Transverse colon (tissue), 4 donors: ENCODE data around the gene PYROXD2. TPM values are rescaled to one million over a fixed set of nuclear protein-coding genes. Genes with fewer than 3 reads are reported as not detected.

Source experiments
- DNase-seq: peaks from one replicate; pipeline ENCODE4 v3.0.0-alpha.2; 2019
- H3K27ac ChIP-seq, 4 donors: fragments of 200-600 bp; sonication (generic); 2 replicates each; pipeline ENCODE4 v1.5.1; 2016 to 2018; ENCODE audit warnings: inconsistent platforms in 4 of 4
- H3K27me3 ChIP-seq: fragments of 200-600 bp; sonication (generic); 2 replicates; pipeline ENCODE4 v1.5.1; 2017; ENCODE audit warnings: inconsistent platforms
- H3K36me3 ChIP-seq, 4 donors: fragments of 200-600 bp; sonication (generic); 2 replicates each; pipeline ENCODE4 v1.5.1; 2017 to 2019; ENCODE audit warnings: inconsistent platforms in 4 of 4
- H3K4me1 ChIP-seq, 4 donors: fragments of 200-600 bp; sonication (generic); 2 replicates each; pipeline ENCODE4 v1.5.1; 2017 to 2020; ENCODE audit warnings: inconsistent platforms in 4 of 4
- H3K4me3 ChIP-seq, 4 donors: fragments of 200-600 bp; sonication (generic); 1 replicate in 1 of 4; 2 replicates in 3 of 4; pipeline versions ENCODE4 v1.5.1 to v1.6.1; 2017 to 2019; ENCODE audit warnings: inconsistent platforms in 4 of 4
- H3K9me3 ChIP-seq, 2 donors: fragments of 200-600 bp; sonication (generic); 2 replicates each; pipeline ENCODE4 v1.5.1; 2017 to 2019; ENCODE audit warnings: inconsistent platforms in 2 of 2
- EP300 ChIP-seq: sonication (generic); formaldehyde crosslinking; IDR thresholded peaks from one replicate; pipeline ENCODE4 v1.6.1; 2017; ENCODE audit warnings: antibody characterized with exemption, low read depth
- POLR2A ChIP-seq: fragments of 450-650 bp; IDR thresholded peaks from one replicate; pipeline ENCODE4 v1.6.1; 2016; ENCODE audit warnings: antibody characterized with exemption, mild to moderate bottlenecking, moderate library complexity
- POLR2AphosphoS5 ChIP-seq, 3 donors: sonication (generic); formaldehyde crosslinking; IDR thresholded peaks; one replicate each; pipeline ENCODE4 v1.6.1; 2016; ENCODE audit warnings: antibody characterized with exemption in 3 of 3
- WGBS, 2 donors: methylation state at CpG; one replicate each; pipeline ENCODE4 v1.1.5; 2018; ENCODE audit warnings: low coverage in 1 of 2; 5-methylcytosine and 5-hydroxymethylcytosine counted together
- in situ Hi-C, 4 donors: fragments of 200-750 bp; cut with MboI; loops; one replicate each; pipeline versions ENCODE4 v1.15.0 to v1.15.1; 2017; ENCODE audit warnings: low sequenced_read_pairs in 3 of 4, low pct_ligation_motif_present in 1 of 4, low pct_unique_long_range_greater_than_20kb in 1 of 4
- intact Hi-C: fragments of 100-400 bp; cut with DNase I; formaldehyde crosslinking; loops from one replicate; pipeline ENCODE4 v1.15.1; 2023; ENCODE audit warnings: low total_unique reads
- total RNA-seq, 4 donors: library from RNA; depleted of rRNA; stranded (reverse); fragments of >200 nt; gene quantifications; one replicate each; pipeline ENCODE4 v1.1.0, GENCODE V29; 2016
- TF ChIP-seq, protein P1 (sequence below), 5 experiments: fragments of 200-600 bp in 3 of 5; fragments of 450-650 bp in 2 of 5; sonication (generic) in 3 of 5; IDR thresholded peaks; 1 replicate in 2 of 5; 2 replicates in 3 of 5; pipeline ENCODE4 v1.5.1; 2016 to 2017; ENCODE audit warnings: antibody characterized with exemption in 5 of 5, inconsistent platforms in 3 of 5, mild to moderate bottlenecking in 2 of 5, moderate library complexity in 1 of 5

PYROXD2 gene
- total RNA-seq, 4 donors from 2014 or later, result 3.0 to 14.9 (median 8.4) TPM

DNA sequence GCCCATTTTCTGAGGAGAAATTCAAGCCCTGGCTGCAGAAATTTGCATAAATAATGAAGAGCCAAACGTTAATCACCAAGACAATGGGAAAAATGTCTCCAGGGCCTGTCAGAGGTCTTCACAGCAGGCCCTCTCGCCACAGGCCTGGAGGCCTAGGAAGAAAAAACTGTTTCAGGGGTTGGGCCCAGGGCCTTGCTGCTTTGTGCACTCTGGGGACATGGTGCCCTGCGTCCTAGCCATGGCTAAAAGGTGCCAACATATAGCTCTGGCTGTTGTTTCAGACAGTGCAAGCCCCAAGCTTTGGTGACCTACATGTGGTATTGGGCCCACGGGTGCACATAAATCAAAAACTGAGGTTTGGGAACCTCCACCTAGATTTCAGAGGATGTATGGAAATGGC, 23.7 kb upstream of the PYROXD2 start:
- TF ChIP-seq EP300 (no peak), POLR2A (no peak), POLR2AphosphoS5 (IDR thresholded peaks at IDR 0.05) (no peak)
- TF ChIP-seq, protein P1, sequence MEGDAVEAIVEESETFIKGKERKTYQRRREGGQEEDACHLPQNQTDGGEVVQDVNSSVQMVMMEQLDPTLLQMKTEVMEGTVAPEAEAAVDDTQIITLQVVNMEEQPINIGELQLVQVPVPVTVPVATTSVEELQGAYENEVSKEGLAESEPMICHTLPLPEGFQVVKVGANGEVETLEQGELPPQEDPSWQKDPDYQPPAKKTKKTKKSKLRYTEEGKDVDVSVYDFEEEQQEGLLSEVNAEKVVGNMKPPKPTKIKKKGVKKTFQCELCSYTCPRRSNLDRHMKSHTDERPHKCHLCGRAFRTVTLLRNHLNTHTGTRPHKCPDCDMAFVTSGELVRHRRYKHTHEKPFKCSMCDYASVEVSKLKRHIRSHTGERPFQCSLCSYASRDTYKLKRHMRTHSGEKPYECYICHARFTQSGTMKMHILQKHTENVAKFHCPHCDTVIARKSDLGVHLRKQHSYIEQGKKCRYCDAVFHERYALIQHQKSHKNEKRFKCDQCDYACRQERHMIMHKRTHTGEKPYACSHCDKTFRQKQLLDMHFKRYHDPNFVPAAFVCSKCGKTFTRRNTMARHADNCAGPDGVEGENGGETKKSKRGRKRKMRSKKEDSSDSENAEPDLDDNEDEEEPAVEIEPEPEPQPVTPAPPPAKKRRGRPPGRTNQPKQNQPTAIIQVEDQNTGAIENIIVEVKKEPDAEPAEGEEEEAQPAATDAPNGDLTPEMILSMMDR (IDR thresholded peaks at IDR 0.05), result no peak
- Histone ChIP-seq H3K27ac (no peak overlapping the region), H3K9me3 (no peaks in the 10 kb centered on the region), H3K27me3 (no peaks in the 10 kb centered on the region), H3K36me3 (peaks cover 0 to 36% (median 17%) of the 10 kb centered on the region in 4 donors), H3K4me1 (no peaks in the 10 kb centered on the region), H3K4me3 (no peak overlapping the region)
- intact Hi-C loops, result no loop called here
- WGBS, 2 donors, result 92 to 100% methylated on average over 2 to 4 of the region's 4 CpGs
- in situ Hi-C loops, result no loop called here
- DNase-seq, result no peak

DNA sequence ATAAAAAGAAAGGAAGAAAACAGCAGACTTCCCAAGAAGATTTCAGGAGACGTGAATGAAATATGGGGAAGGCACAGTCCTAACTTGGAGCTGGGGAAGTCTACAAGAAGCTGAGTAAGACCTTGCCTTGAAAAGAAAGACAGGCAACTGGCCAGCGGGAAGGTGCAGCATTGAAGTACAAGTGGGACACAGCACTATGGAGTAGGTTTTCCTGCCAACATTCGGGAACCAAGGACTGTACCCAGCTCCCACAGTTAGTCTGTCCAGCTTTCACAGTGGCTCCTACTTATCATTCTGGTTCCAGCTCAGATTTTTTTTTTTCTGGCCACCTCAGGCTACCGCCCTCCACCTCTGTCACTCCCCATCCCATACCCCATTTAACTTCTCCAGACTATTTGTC, 21.7 kb upstream of the PYROXD2 start:
- 91 to 94% methylated on average over 2 to 4 of the region's 4 CpGs for WGBS, 2 donors

DNA sequence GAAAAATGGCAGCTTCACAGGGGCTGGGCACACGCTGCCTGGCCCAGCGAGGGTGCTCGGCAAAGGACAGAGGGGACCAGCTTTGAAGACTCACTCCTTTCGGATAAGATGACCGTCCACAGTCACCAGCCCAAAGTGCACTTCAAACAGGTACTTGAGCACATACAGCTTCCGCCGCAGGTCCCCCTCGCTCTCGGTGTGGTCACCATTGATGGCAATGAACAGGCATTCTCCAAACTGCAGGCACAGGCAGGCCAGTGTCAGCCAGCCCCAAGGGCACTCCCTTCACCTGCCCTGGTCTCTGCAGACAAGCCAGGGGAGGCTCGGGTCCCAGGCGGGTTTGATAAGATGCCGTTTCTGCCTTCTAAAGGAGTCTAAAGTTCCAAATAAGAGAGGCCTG, 20.2 kb upstream of the PYROXD2 start:
- Histone ChIP-seq H3K4me1 (no peaks in the 10 kb centered on the region), H3K36me3 (peaks cover 0 to 68% (median 26%) of the 10 kb centered on the region in 4 donors), H3K4me3 (no peak overlapping the region), H3K27ac (no peak overlapping the region), H3K9me3 (no peaks in the 10 kb centered on the region), H3K27me3 (no peaks in the 10 kb centered on the region)
- 97% methylated on average over 12 of the region's 12 CpGs; no CpG with 5 or more reads in 1 of the 2 donors for WGBS, 2 donors
- intact Hi-C loops, result no loop called here
- DNase-seq, result no peak
- in situ Hi-C loops, result no loop called here
- TF ChIP-seq, protein P1 (IDR thresholded peaks at IDR 0.05), result no peak
- TF ChIP-seq POLR2A (no peak), EP300 (no peak), POLR2AphosphoS5 (IDR thresholded peaks at IDR 0.05) (no peak)

More for the DNA sequence above, 21.7 kb upstream of the PYROXD2 start:
- Histone ChIP-seq H3K9me3 (no peaks in the 10 kb centered on the region), H3K27me3 (no peaks in the 10 kb centered on the region), H3K27ac (no peak overlapping the region), H3K4me1 (no peaks in the 10 kb centered on the region), H3K36me3 (peaks cover 0 to 55% (median 21%) of the 10 kb centered on the region in 4 donors), H3K4me3 (no peak overlapping the region)
- TF ChIP-seq POLR2AphosphoS5 (IDR thresholded peaks at IDR 0.05) (no peak), POLR2A (no peak), EP300 (no peak)
- TF ChIP-seq, protein P1 (IDR thresholded peaks at IDR 0.05), result no peak
- in situ Hi-C loops (no loop called here), intact Hi-C loops (no loop called here)
- DNase-seq, result no peak

DNA sequence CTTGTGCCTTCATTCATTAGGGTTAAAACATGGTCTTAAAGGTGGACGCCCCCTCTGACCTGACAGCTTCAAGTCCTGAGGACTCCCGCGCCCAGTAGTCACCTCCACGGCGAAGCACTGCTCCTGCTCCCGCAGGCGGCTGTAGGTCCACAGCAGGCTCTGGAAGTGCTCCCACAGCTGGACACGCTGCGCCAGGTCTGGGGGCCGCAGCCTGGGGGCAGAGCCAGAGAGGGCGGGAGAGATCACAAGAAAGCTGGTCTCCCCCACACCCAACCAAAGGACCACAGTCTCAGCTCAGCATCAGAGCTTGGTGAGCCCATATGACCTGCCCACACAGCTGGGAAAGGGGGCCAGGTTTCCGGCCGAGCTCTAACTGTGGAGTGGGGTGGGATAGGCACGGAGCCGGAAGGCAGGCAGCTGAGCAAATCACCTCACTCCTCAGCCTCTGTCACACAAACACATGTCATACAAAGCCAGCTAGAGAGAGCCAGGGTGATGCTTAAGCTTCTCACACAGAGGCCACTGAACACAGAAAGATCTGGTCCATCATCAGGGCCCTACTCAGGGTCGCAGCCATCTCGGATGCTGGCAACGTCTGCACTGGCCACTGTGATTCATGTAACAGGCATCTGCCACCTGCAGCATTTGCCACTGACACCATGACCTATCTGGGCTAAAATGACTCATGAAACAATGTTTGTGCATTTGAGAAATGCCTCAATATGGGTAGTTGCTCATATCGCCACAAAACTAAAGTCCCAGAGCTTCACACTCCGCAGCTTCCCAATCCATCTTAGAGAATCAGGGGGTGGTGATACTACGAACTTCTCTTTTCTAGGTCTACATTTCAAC, 19.1 kb upstream of the PYROXD2 start:
- Histone ChIP-seq H3K4me1 (no peaks in the 10 kb centered on the region), H3K27me3 (no peaks in the 10 kb centered on the region), H3K9me3 (no peaks in the 10 kb centered on the region), H3K4me3 (no peak overlapping the region), H3K36me3 (peaks cover 0 to 70% (median 27%) of the 10 kb centered on the region in 4 donors), H3K27ac (no peak overlapping the region)
- WGBS, 2 donors, result 98% methylated on average over 21 of the region's 21 CpGs; no CpG with 5 or more reads in 1 of the 2 donors
- in situ Hi-C loops, result no loop called here
- DNase-seq, result no peak
- no peak for TF ChIP-seq POLR2A
- TF ChIP-seq, protein P1 (IDR thresholded peaks at IDR 0.05), result no peak
- TF ChIP-seq POLR2AphosphoS5 (IDR thresholded peaks at IDR 0.05), result no peak
- no peak for TF ChIP-seq EP300
- intact Hi-C loops, result no loop called here
